Stomach (tissue), 4 donors: ENCODE measurements around the gene IGF1R.

Experiments
- CTCF ChIP-seq, 7 experiments: fragments of 450-650 bp in 4 of 7; fragments of 200-600 bp in 3 of 7; sonication (generic) in 3 of 7; IDR thresholded peaks; one replicate each; pipeline ENCODE4 v1.5.1; 2016 to 2019; ENCODE audit warnings: antibody characterized with exemption in 7 of 7, control low read depth in 2 of 7, mild to moderate bottlenecking in 1 of 7
- POLR2AphosphoS5 ChIP-seq, 3 donors: sonication (generic); formaldehyde crosslinking; IDR thresholded peaks; one replicate each; pipeline ENCODE4 v1.6.1; 2016; ENCODE audit warnings: antibody characterized with exemption in 3 of 3

GRCh38 chr15:98771541-98771940, 123.2 kb downstream of the IGF1R start:
- TF ChIP-seq CTCF (IDR thresholded peaks at IDR 0.05) (no peak), POLR2AphosphoS5 (IDR thresholded peaks at IDR 0.05) (peak in 1 of 3 donors; percentile 53)
